H1 (cell line): ENCODE results near the gene TRAPPC6A. TPM values are rescaled to one million over a fixed set of nuclear protein-coding genes. Genes with fewer than 3 reads are reported as not detected.

Source experiments
- CTCF ChIA-PET: fragments of 300-600 bp; sonication (Branson Sonifier 250); formaldehyde crosslinking; loops from one replicate; lab custom pipeline; 2021; ENCODE audit not compliant: partially characterized antibody; lab: Charles Lee
- POLR2A ChIA-PET: fragments of 300-600 bp; sonication (Branson Sonifier 250); formaldehyde crosslinking; loops from one replicate; lab custom pipeline; 2021; ENCODE audit warnings: inconsistent platforms; ENCODE audit not compliant: partially characterized antibody; lab: Charles Lee
- DNase-seq, 2 experiments: peaks; one replicate each; pipeline versions ENCODE4 v3.0.0 to v3.0.0-alpha.2; 2010 to 2022; ENCODE audit warnings: low spot score in 2 of 2, low read depth in 1 of 2, mixed read lengths in 1 of 2
- FAIRE-seq: peaks from 2 replicates; lab custom pipeline; 2011; peaks lifted over from hg19 to GRCh38; lab: Jason Lieb, UNC
- H2AFZ ChIP-seq: 2 replicates; pipeline ENCODE4 v1.8.1; 2012; ENCODE audit warnings: low read length, inconsistent platforms
- H2AK5ac ChIP-seq: 2 replicates; pipeline ENCODE4 v1.6.1; 2013; ENCODE audit warnings: low read depth, low read length
- H2BK120ac ChIP-seq: replicated peaks from 2 replicates; pipeline ENCODE3; 2013; ENCODE audit warnings: low read depth, low read length, inconsistent platforms
- H2BK12ac ChIP-seq: 2 replicates; pipeline ENCODE4 v1.6.1; 2013; ENCODE audit warnings: low read depth, low read length
- H2BK15ac ChIP-seq: 2 replicates; pipeline ENCODE4 v1.6.1; 2013; ENCODE audit warnings: low read length
- H2BK20ac ChIP-seq: 2 replicates; pipeline ENCODE4 v1.6.1; 2013; ENCODE audit warnings: low read length
- H2BK5ac ChIP-seq: 2 replicates; pipeline ENCODE4 v1.6.1; 2013; ENCODE audit warnings: low read depth, low read length
- H3K14ac ChIP-seq: 2 replicates; pipeline ENCODE4 v1.6.1; 2013; ENCODE audit warnings: inconsistent platforms; ENCODE audit not compliant: insufficient read length
- H3K18ac ChIP-seq: 2 replicates; pipeline ENCODE4 v1.6.1; 2013; ENCODE audit warnings: low read length; ENCODE audit errors: extremely low read depth
- H3K23ac ChIP-seq: 2 replicates; pipeline ENCODE4 v1.6.1; 2013; ENCODE audit warnings: inconsistent platforms; ENCODE audit not compliant: insufficient read length
- H3K23me2 ChIP-seq: 2 replicates; pipeline ENCODE4 v1.6.1; 2013; ENCODE audit warnings: low read depth, low read length
- H3K27ac ChIP-seq: 2 replicates; pipeline ENCODE4 v1.6.1; 2011; ENCODE audit warnings: low read depth, low read length, inconsistent platforms
- H3K27me3 ChIP-seq, 4 experiments: replicated peaks in 1 of 4; 1 replicate in 1 of 4; 2 replicates in 3 of 4; pipeline versions ENCODE4 v1.6.1 to v1.8.1; 2011 to 2013; ENCODE audit warnings: low read length in 3 of 4, mild to moderate bottlenecking in 3 of 4, inconsistent platforms in 2 of 4, mixed read lengths in 2 of 4, moderate library complexity in 1 of 4; ENCODE audit not compliant: control insufficient read depth in 3 of 4, insufficient read depth in 3 of 4; ENCODE audit errors: extremely low read depth in 1 of 4
- H3K36me3 ChIP-seq, 4 experiments: 2 replicates each; pipeline versions ENCODE4 v1.6.1 to v1.8.1; 2011 to 2013; ENCODE audit warnings: mild to moderate bottlenecking in 4 of 4, low read length in 3 of 4, moderate library complexity in 2 of 4, control low read depth in 1 of 4, inconsistent platforms in 1 of 4; ENCODE audit not compliant: insufficient read depth in 4 of 4, control insufficient read depth in 2 of 4
- H3K4ac ChIP-seq: replicated peaks from 2 replicates; pipeline ENCODE3; 2013; ENCODE audit warnings: low read length, low read depth, mixed read lengths, inconsistent platforms; ENCODE audit not compliant: insufficient read length
- H3K4me1 ChIP-seq, 4 experiments: replicated peaks in 1 of 4; 1 replicate in 1 of 4; 2 replicates in 3 of 4; pipeline versions ENCODE4 v1.6.1 to v1.8.1; 2011 to 2013; ENCODE audit warnings: low read length in 3 of 4, inconsistent platforms in 2 of 4, mixed read lengths in 1 of 4; ENCODE audit not compliant: insufficient read depth in 4 of 4, control insufficient read depth in 3 of 4
- H3K4me2 ChIP-seq, 2 experiments: 2 replicates each; pipeline versions ENCODE4 v1.6.1 to v1.8.1; 2011 to 2013; ENCODE audit warnings: low read depth in 2 of 2, low read length in 2 of 2, control low read depth in 1 of 2, inconsistent platforms in 1 of 2, mild to moderate bottlenecking in 1 of 2; ENCODE audit not compliant: insufficient read depth in 1 of 2
- H3K4me3 ChIP-seq, 4 experiments: fragments of 200-600, 300-600 bp in 1 of 4; sonication (generic), shearing (Covaris generic), sonication (Bioruptor Twin) in 1 of 4; 2 replicates each; pipeline versions ENCODE4 v1.5.1 to v1.8.1; 2011 to 2016; ENCODE audit warnings: low read length in 4 of 4, low read depth in 3 of 4, control low read depth in 2 of 4, inconsistent platforms in 2 of 4, mild to moderate bottlenecking in 2 of 4, mixed read lengths in 1 of 4, moderate library complexity in 1 of 4; ENCODE audit not compliant: insufficient read depth in 2 of 4; ENCODE audit errors: extremely low read depth in 1 of 4
- H3K56ac ChIP-seq: replicated peaks from 2 replicates; pipeline ENCODE3; 2013; ENCODE audit warnings: low read depth, mild to moderate bottlenecking, mixed read lengths, low read length, inconsistent platforms; ENCODE audit not compliant: insufficient read length
- H3K79me1 ChIP-seq: 2 replicates; pipeline ENCODE4 v1.6.1; 2013; ENCODE audit warnings: low read depth, low read length, control low read depth
- H3K79me2 ChIP-seq, 2 experiments: 2 replicates each; pipeline versions ENCODE4 v1.6.1 to v1.8.1; 2012 to 2013; ENCODE audit warnings: low read length in 2 of 2, mild to moderate bottlenecking in 2 of 2, inconsistent platforms in 1 of 2; ENCODE audit not compliant: insufficient read depth in 2 of 2, control insufficient read depth in 1 of 2
- H3K9ac ChIP-seq, 4 experiments: replicated peaks in 1 of 4; 1 replicate in 1 of 4; 2 replicates in 3 of 4; pipeline versions ENCODE4 v1.6.1 to v1.8.1; 2011 to 2013; ENCODE audit warnings: low read depth in 3 of 4, low read length in 3 of 4, control low read depth in 2 of 4, mild to moderate bottlenecking in 2 of 4, moderate library complexity in 2 of 4, inconsistent platforms in 1 of 4; ENCODE audit errors: extremely low read depth in 1 of 4
- H3K9me3 ChIP-seq, 2 experiments: 2 replicates each; pipeline versions ENCODE4 v1.6.1 to v1.8.1; 2012 to 2013; ENCODE audit warnings: mild to moderate bottlenecking in 2 of 2, moderate library complexity in 2 of 2, control low read depth in 1 of 2, inconsistent platforms in 1 of 2, low read depth in 1 of 2, low read length in 1 of 2, mixed read lengths in 1 of 2; ENCODE audit not compliant: insufficient read depth in 2 of 2
- H4K20me1 ChIP-seq, 2 experiments: replicated peaks in 1 of 2; 2 replicates each; pipeline versions ENCODE3 to v1.8.1; 2011 to 2013; ENCODE audit warnings: inconsistent platforms in 2 of 2, low read length in 2 of 2, mild to moderate bottlenecking in 1 of 2; ENCODE audit not compliant: insufficient read depth in 2 of 2, control insufficient read depth in 1 of 2
- H4K5ac ChIP-seq: 2 replicates; pipeline ENCODE4 v1.6.1; 2013; ENCODE audit warnings: low read length, low read depth, mixed read lengths, inconsistent platforms; ENCODE audit not compliant: insufficient read length
- H4K8ac ChIP-seq: 2 replicates; pipeline ENCODE4 v1.8.0; 2013; ENCODE audit warnings: mild to moderate bottlenecking, moderate library complexity, low read length, inconsistent platforms; ENCODE audit not compliant: insufficient read depth; ENCODE audit errors: extremely low read depth
- H4K91ac ChIP-seq: replicated peaks from 2 replicates; pipeline ENCODE3; 2013; ENCODE audit warnings: low read length, mixed read lengths, inconsistent platforms; ENCODE audit not compliant: insufficient read length
- CREB1 ChIP-seq: IDR thresholded peaks from 2 replicates; pipeline ENCODE4 v1.6.1; 2012; ENCODE audit warnings: inconsistent platforms
- EZH2 ChIP-seq: fragments of 200-600 bp; sonication (generic); IDR thresholded peaks from 2 replicates; pipeline ENCODE4 v1.7.1; 2012; ENCODE audit warnings: low read depth, mild to moderate bottlenecking, moderate library complexity, low read length, inconsistent platforms; ENCODE audit not compliant: severe bottlenecking
- FOSL1 ChIP-seq: IDR thresholded peaks from 2 replicates; pipeline ENCODE4 v1.6.1; 2011; ENCODE audit warnings: mild to moderate bottlenecking, low read depth, low read length, moderate library complexity; ENCODE audit not compliant: insufficient read depth
- JUN ChIP-seq: IDR thresholded peaks from 2 replicates; pipeline ENCODE4 v1.6.1; 2011; ENCODE audit warnings: low read depth, mild to moderate bottlenecking, improper control_type of control experiment, low read length
- KDM1A ChIP-seq: fragments of 200-600, 300-600 bp; sonication (generic); IDR thresholded peaks from 2 replicates; pipeline ENCODE4 v1.7.1; 2016; ENCODE audit warnings: mild to moderate bottlenecking, low read length, borderline replicate concordance
- POU5F1 ChIP-seq: IDR thresholded peaks from 2 replicates; pipeline ENCODE4 v1.6.1; 2011; ENCODE audit warnings: low read depth, mild to moderate bottlenecking, low read length, moderate library complexity
- RBBP5 ChIP-seq: IDR thresholded peaks from 2 replicates; pipeline ENCODE4 v1.7.1; 2012; ENCODE audit warnings: low read depth, mild to moderate bottlenecking, inconsistent platforms, low read length, moderate library complexity, borderline replicate concordance
- TAF1 ChIP-seq: IDR thresholded peaks from 2 replicates; pipeline ENCODE4 v1.6.1; 2011; ENCODE audit warnings: mild to moderate bottlenecking, low read depth, low read length
- ZNF274 ChIP-seq: IDR thresholded peaks from 2 replicates; pipeline ENCODE4 v1.7.0; 2012; ENCODE audit warnings: low read length, borderline replicate concordance; ENCODE audit errors: extremely low read depth
- WGBS, 2 experiments: shearing (Covaris generic) in 1 of 2; methylation state at CpG; one replicate each; pipeline versions ENCODE4 v1.1.6 to v1.1.7; 2013 to 2015; ENCODE audit warnings: low lambda C conversion rate in 2 of 2, mixed read lengths in 2 of 2, inconsistent platforms in 1 of 2, low coverage in 1 of 2, missing lambda C conversion rate in 1 of 2; ENCODE audit not compliant: insufficient replicate concordance in 2 of 2, insufficient coverage in 1 of 2, insufficient read length in 1 of 2; ENCODE audit errors: extremely low coverage in 1 of 2, missing lambda C conversion rate in 1 of 2; 5-methylcytosine and 5-hydroxymethylcytosine counted together
- polyA plus RNA-seq, 7 experiments: library from polyadenylated mRNA; depleted of rRNA in 3 of 7; stranded (reverse) in 5 of 7; unstranded in 2 of 7; fragments of >200 nt in 5 of 7; fragments of 200-250 nt in 2 of 7; gene quantifications; 1 replicate in 5 of 7; 2 replicates in 1 of 7; 4 replicates in 1 of 7; pipeline versions ENCODE4 v1.2.1 to v1.2.3, GENCODE V29; 2011 to 2013; ENCODE audit warnings: missing spikeins in 2 of 7, mixed read lengths in 2 of 7
- total RNA-seq: library from RNA; stranded (reverse); fragmentation: NEBNext Ultra II Directional; extraction: Animal tissue kit (Norgen Biotek cat#: 25700); gene quantifications from 2 replicates; pipeline ENCODE4 v1.2.1, GENCODE V29; 2021
- TF ChIP-seq, protein P1 (sequence below): IDR thresholded peaks from 2 replicates; pipeline ENCODE4 v1.6.1; 2011; ENCODE audit warnings: low read depth, mild to moderate bottlenecking, low read length; ENCODE audit not compliant: insufficient read depth
- TF ChIP-seq, protein P2 (sequence below): IDR thresholded peaks from 2 replicates; pipeline ENCODE4 v1.6.1; 2011; ENCODE audit warnings: low read length, improper control_type of control experiment
- TF ChIP-seq, protein P3 (sequence below): IDR thresholded peaks from 2 replicates; pipeline ENCODE4 v1.6.1; 2012; ENCODE audit warnings: inconsistent platforms

The TRAPPC6A gene
- total and polyA plus RNA-seq, 2 of the 8 experiments (the other 6 are each of a cell fraction or from before 2014, with no cell fraction given), result 31.8 to 130 TPM

- no peaks in the 10 kb centered on the region for H3K27me3 ChIP-seq
- FAIRE-seq (no peak), DNase-seq (no peak)
- no peaks in the 10 kb centered on the region for H3K23me2 ChIP-seq
- peaks cover 6 to 84% of the 10 kb centered on the region in 2 experiments for H3K79me2 ChIP-seq
- CTCF ChIA-PET, result interaction anchor here (0.9 to 8.6 kb wide), 5 partner anchors 10 to 425 kb away, joined by 3 to 73 read pairs (median 4); no protein-coding TSS in a partner anchor
- no peak overlapping the region for H2AK5ac ChIP-seq
- no peak overlapping the region for H2BK12ac ChIP-seq
- H2AFZ ChIP-seq, result no peak overlapping the region
- H3K4me1 ChIP-seq, result peaks cover 0 to 21% (median 4%) of the 10 kb centered on the region in 4 experiments; a peak in 6 of 7 replicates
- POLR2A ChIA-PET, result interaction anchor here (1.1 to 2.6 kb wide), 5 partner anchors 8 to 25 kb away, joined by 3 to 6 read pairs (median 5); partner anchors contain the start of gene PPP1R37
- peaks cover 38 to 43% of the 10 kb centered on the region in 2 experiments for H4K20me1 ChIP-seq
- H3K27ac ChIP-seq, result no peak overlapping the region
- no peak overlapping the region for H3K9ac ChIP-seq
- H4K5ac ChIP-seq, result no peak overlapping the region
- no peak overlapping the region for H3K56ac ChIP-seq
- H3K4me3 ChIP-seq, result no peak overlapping the region
- no peak overlapping the region for H3K14ac ChIP-seq
- 93% methylated on average over 3 of the region's 4 CpGs; no CpG with 5 or more reads in 1 of the 2 experiments for WGBS, 2 experiments
- no peak overlapping the region for H3K4ac ChIP-seq
- H4K91ac ChIP-seq, result no peak overlapping the region
- no peaks in the 10 kb centered on the region for H3K36me3 ChIP-seq
- no peak overlapping the region for H3K18ac ChIP-seq
- H2BK15ac ChIP-seq, result no peak overlapping the region
- peak overlapping the region; percentile 6; the same call in 1 of the 2 replicates for H4K8ac ChIP-seq
- H2BK120ac ChIP-seq, result no peak overlapping the region
- no peak overlapping the region for H3K23ac ChIP-seq
- no peak overlapping the region for H2BK20ac ChIP-seq
- no peak overlapping the region for H3K4me2 ChIP-seq
- peaks cover 44% of the 10 kb centered on the region for H3K79me1 ChIP-seq
- H3K9me3 ChIP-seq, result no peaks in the 10 kb centered on the region
- H2BK5ac ChIP-seq, result no peak overlapping the region
- TF ChIP-seq POU5F1 (no peak), KDM1A (no peak), RBBP5 (no peak), TAF1 (no peak), CREB1 (no peak), JUN (no peak), ZNF274 (no peak), EZH2 (no peak), FOSL1 (no peak)
- TF ChIP-seq, protein P1, sequence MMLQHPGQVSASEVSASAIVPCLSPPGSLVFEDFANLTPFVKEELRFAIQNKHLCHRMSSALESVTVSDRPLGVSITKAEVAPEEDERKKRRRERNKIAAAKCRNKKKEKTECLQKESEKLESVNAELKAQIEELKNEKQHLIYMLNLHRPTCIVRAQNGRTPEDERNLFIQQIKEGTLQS, result no peak
- TF ChIP-seq, protein P2, sequence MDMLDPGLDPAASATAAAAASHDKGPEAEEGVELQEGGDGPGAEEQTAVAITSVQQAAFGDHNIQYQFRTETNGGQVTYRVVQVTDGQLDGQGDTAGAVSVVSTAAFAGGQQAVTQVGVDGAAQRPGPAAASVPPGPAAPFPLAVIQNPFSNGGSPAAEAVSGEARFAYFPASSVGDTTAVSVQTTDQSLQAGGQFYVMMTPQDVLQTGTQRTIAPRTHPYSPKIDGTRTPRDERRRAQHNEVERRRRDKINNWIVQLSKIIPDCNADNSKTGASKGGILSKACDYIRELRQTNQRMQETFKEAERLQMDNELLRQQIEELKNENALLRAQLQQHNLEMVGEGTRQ, result no peak
- TF ChIP-seq, protein P3, sequence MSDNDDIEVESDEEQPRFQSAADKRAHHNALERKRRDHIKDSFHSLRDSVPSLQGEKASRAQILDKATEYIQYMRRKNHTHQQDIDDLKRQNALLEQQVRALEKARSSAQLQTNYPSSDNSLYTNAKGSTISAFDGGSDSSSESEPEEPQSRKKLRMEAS, result no peak
Observed at GRCh38 chr19:45114116-45114515, 63.9 kb downstream of the TRAPPC6A start.
